ENCODE data around the gene CLIC5. TPM values are rescaled to one million over a fixed set of nuclear protein-coding genes. Genes with fewer than 3 reads are reported as not detected.

CLIC5 gene
- total RNA-seq, 1 experiment from 2014 or later = 0.05 TPM

DNA sequence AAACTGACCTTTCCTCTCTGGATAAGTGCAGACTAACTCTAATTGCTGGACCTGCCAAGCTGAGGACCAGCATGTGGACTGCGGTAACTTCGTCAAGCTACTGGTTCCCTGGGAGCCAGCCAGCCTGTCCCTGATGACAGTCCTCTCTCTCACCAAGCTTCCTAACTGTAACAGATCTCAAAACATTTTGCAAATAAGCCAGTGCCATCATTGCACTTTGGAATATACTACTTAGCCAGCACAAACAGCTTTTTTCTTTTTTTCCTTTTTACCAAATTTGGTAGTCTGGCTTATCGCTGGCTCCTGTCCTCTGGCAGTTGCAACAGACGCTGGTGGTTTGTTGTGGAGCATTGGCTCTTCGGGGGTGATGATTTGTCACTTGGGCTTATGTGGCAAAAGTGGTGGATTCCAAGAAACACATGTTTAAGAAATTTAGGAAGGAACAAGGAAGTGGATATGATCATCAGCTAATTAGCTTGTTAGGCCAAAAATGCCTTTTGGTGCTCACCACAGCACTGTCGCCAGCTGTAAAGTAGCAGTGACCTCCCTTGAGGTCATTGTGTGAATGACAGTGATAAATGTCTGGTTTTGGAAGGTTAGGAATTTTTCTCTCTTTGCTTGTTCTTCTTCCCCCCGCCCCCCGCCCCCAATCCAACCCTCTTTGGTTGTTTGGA lies 171.7 kb downstream of the CLIC5 start:
- DNase-seq (ENCODE audit: low read depth, low spot score) = no peak
- in situ Hi-C loops (cut with HindIII; ENCODE audit: low pct_unique_long_range_greater_than_20kb, low sequenced_read_pairs) (no loop called here), intact Hi-C loops (cut with micrococcal nuclease; ENCODE audit: unreplicated experiment) (no loop called here)
- H3K27ac ChIP-seq (ENCODE audit: low read length) = no peak overlapping the region
- no peaks in the 10 kb centered on the region; the same call in 1 of the 2 replicates for H3K4me1 ChIP-seq (ENCODE audit: control insufficient read depth, insufficient read depth, low read length)
- BruUV-seq (replicated peaks) = no TSS peak
- no peak for TF ChIP-seq SIN3A (IDR thresholded peaks at IDR 0.05; ENCODE audit: borderline replicate concordance, insufficient read depth, low read depth, low read length)
- TF ChIP-seq POLR2AphosphoS5 (IDR thresholded peaks at IDR 0.05; ENCODE audit: low read depth, low read length) = no peak
- TF ChIP-seq TCF7L2 (IDR thresholded peaks at IDR 0.05; ENCODE audit: low read depth, low read length) = no peak
- TF ChIP-seq, protein P1, sequence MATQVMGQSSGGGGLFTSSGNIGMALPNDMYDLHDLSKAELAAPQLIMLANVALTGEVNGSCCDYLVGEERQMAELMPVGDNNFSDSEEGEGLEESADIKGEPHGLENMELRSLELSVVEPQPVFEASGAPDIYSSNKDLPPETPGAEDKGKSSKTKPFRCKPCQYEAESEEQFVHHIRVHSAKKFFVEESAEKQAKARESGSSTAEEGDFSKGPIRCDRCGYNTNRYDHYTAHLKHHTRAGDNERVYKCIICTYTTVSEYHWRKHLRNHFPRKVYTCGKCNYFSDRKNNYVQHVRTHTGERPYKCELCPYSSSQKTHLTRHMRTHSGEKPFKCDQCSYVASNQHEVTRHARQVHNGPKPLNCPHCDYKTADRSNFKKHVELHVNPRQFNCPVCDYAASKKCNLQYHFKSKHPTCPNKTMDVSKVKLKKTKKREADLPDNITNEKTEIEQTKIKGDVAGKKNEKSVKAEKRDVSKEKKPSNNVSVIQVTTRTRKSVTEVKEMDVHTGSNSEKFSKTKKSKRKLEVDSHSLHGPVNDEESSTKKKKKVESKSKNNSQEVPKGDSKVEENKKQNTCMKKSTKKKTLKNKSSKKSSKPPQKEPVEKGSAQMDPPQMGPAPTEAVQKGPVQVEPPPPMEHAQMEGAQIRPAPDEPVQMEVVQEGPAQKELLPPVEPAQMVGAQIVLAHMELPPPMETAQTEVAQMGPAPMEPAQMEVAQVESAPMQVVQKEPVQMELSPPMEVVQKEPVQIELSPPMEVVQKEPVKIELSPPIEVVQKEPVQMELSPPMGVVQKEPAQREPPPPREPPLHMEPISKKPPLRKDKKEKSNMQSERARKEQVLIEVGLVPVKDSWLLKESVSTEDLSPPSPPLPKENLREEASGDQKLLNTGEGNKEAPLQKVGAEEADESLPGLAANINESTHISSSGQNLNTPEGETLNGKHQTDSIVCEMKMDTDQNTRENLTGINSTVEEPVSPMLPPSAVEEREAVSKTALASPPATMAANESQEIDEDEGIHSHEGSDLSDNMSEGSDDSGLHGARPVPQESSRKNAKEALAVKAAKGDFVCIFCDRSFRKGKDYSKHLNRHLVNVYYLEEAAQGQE (IDR thresholded peaks at IDR 0.05; ENCODE audit: insufficient read depth in 1 of 2, low read depth in 2 of 2, low read length in 1 of 2) = no peak
- TF ChIP-seq, protein P2, sequence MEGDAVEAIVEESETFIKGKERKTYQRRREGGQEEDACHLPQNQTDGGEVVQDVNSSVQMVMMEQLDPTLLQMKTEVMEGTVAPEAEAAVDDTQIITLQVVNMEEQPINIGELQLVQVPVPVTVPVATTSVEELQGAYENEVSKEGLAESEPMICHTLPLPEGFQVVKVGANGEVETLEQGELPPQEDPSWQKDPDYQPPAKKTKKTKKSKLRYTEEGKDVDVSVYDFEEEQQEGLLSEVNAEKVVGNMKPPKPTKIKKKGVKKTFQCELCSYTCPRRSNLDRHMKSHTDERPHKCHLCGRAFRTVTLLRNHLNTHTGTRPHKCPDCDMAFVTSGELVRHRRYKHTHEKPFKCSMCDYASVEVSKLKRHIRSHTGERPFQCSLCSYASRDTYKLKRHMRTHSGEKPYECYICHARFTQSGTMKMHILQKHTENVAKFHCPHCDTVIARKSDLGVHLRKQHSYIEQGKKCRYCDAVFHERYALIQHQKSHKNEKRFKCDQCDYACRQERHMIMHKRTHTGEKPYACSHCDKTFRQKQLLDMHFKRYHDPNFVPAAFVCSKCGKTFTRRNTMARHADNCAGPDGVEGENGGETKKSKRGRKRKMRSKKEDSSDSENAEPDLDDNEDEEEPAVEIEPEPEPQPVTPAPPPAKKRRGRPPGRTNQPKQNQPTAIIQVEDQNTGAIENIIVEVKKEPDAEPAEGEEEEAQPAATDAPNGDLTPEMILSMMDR (IDR thresholded peaks at IDR 0.05) = no peak
- ATAC-seq = no peak
- no peaks in the 10 kb centered on the region for H3K9me3 ChIP-seq (ENCODE audit: control insufficient read depth, insufficient read depth, low read depth, low read length)
- no peaks in the 10 kb centered on the region for H3K36me3 ChIP-seq (ENCODE audit: control insufficient read depth, insufficient read depth, low read length)
- H3K4me3 ChIP-seq (ENCODE audit: low read depth in 2 of 2, low read length in 2 of 2) = no peak overlapping the region
- no peaks in the 10 kb centered on the region for H3K27me3 ChIP-seq (ENCODE audit: control insufficient read depth, insufficient read depth, low read length)
- ChIA-PET POLR2A (no interaction called here), CTCF (no interaction called here)

DNA sequence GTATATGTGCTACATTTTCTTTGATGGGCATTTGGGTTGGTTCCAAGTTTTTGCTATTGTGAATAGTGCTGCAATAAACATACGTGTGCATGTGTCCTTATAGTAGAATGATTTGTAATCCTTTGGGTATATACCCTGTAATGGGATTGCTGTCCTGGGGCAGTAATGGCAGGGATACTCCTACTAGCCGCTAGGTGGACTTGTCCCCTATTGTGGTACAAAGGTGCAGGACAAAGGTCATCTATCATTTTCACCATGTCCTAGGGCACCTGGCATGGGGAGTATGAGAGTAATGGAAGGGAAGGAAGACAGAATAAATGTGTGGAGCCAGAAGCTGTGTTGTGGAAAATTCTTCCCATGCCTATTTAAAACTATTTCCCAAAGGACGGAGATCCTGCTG lies 174.6 kb downstream of the CLIC5 start:
- DNase-seq (ENCODE audit: low read depth, low spot score) (no peak), ATAC-seq (no peak)
- no peaks in the 10 kb centered on the region; the same call in 1 of the 2 replicates for H3K4me1 ChIP-seq (ENCODE audit: control insufficient read depth, insufficient read depth, low read length)
- TF ChIP-seq TCF7L2 (IDR thresholded peaks at IDR 0.05; ENCODE audit: low read depth, low read length) (no peak), POLR2AphosphoS5 (IDR thresholded peaks at IDR 0.05; ENCODE audit: low read depth, low read length) (no peak), SIN3A (IDR thresholded peaks at IDR 0.05; ENCODE audit: borderline replicate concordance, insufficient read depth, low read depth, low read length) (no peak)
- TF ChIP-seq, protein P1 (IDR thresholded peaks at IDR 0.05; ENCODE audit: insufficient read depth in 1 of 2, low read depth in 2 of 2, low read length in 1 of 2) = no peak
- TF ChIP-seq, protein P2 (IDR thresholded peaks at IDR 0.05) = no peak
- in situ Hi-C loops (cut with HindIII; ENCODE audit: low pct_unique_long_range_greater_than_20kb, low sequenced_read_pairs) = no loop called here
- no peak overlapping the region for H3K4me3 ChIP-seq (ENCODE audit: low read depth in 2 of 2, low read length in 2 of 2)
- POLR2A ChIA-PET = no interaction called here
- H3K27me3 ChIP-seq (ENCODE audit: control insufficient read depth, insufficient read depth, low read length) = no peaks in the 10 kb centered on the region
- H3K9me3 ChIP-seq (ENCODE audit: control insufficient read depth, insufficient read depth, low read depth, low read length) = no peaks in the 10 kb centered on the region
- no peak overlapping the region for H3K27ac ChIP-seq (ENCODE audit: low read length)
- no peaks in the 10 kb centered on the region for H3K36me3 ChIP-seq (ENCODE audit: control insufficient read depth, insufficient read depth, low read length)
- CTCF ChIA-PET = no interaction called here
- BruUV-seq (replicated peaks) = no TSS peak
- intact Hi-C loops (cut with micrococcal nuclease; ENCODE audit: unreplicated experiment) = no loop called here

Measured in Panc1 (cell line).